GM18505 (cell line): Measurements from ENCODE around the gene PBRM1.
"Not testable (repeated sequence)": the region's sequence is repeated elsewhere in the genome, so short reads cannot be mapped to it uniquely, and the experiment has no call there.

Source experiments
- ATAC-seq: cut with Tn5 transposase; IDR thresholded peaks from one replicate; pipeline ENCODE4 v1.9.1; 2021; ENCODE audit not compliant: unreplicated experiment
- POLR2A ChIP-seq: IDR thresholded peaks from 4 replicates; pipeline ENCODE4 v1.6.1; 2011; ENCODE audit warnings: borderline replicate concordance; ENCODE audit not compliant: insufficient read depth, insufficient read length; ENCODE audit errors: extremely low read depth

The PBRM1 gene

DNA sequence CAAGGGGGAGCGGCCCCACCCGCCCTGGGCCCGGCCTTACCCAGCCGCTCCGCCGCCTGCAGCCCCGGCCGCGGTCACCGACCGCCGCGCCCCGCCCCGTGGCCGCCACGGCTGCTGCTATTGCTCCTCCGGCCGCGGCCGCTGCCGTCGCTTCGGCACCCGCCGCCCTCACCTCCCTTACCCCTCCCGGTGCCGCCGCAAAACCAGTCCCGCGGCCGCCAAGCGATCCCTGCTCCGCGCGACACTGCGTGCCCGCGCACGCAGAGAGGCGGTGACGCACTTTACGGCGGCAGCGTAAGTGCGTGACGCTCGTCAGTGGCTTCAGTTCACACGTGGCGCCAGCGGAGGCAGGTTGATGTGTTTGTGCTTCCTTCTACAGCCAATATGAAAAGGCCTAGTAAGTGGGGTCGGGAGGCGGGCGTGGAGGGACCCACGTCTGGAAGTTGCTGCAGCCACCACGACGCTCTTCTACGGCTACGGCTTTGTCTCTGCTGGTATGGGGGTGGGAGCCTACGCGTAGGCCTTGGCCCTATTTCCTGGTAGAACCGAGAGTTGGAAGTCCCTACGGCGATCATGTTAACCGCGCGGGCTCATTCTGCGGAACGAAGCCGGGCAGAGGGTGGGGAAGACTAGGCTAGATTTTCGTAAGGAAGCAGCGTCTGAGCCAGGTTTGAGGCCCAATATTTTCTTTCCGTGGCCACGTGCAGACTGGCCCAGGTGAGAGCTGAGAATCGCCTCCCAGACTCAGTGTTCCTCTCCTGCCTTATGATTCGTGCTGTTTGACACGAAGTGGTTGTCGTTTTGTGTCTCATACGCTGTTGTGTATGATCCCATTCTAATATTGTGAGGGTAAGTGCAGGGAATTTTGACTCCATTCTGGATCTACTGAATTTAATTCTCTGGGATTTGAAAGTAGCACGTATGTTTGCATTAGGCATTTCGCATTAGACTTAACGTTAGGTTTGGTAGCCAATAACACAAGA, at the start of gene PBRM1, which contains the start of gene GNL3:
PBRM1 (minus strand) TSS at position 205 of the 983 bp plus-strand sequence.
GNL3 (plus strand) TSS at position 324 of the 983 bp plus-strand sequence; CDS start at position 385, 61 bp downstream.
- TF ChIP-seq POLR2A: peak; percentile 91
- peak; percentile 84 for ATAC-seq

GRCh38 chr3:52733256-52733891, 47.7 kb upstream of the PBRM1 start:
- no peak for TF ChIP-seq POLR2A
- ATAC-seq: no peak

DNA sequence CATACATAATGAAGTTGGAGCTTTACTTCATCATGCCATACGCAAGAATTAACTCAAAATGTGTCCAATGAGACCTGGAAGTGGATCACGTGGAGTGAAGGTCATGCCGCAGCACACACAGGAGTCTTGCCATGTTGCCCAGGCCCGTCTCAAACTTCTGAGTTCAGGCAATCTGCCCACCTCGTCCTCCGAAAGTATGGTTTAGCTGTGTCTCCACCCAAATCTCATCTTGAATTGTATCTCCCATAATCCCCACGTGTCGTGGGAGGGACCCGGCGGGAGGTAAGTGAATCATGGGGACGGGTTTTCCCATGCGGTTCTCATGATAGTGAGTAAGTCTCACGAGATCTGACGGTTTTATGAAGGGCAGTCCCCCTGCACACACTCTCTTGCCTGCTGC, 45.9 kb upstream of the PBRM1 start:
- TF ChIP-seq POLR2A: no peak
- no peak for ATAC-seq

DNA sequence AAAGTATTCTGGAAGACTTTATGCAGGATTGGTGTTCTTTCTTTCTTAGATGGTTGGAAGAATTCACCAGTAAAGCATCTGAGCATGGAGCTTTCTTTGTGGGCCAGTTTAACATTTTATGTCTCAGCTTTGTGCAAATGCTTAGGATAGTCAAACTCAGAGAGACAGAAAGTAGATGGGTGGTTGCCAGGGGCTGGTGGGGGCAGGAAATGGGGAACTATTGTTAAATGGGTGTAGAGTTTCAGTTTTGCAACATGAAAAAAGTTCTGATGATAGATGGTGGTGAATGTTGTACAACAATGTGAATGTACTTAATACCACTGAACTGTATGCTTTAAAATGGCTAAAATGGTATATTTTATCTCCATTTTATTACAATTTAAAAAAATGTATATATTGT, 45.0 kb upstream of the PBRM1 start:
- no peak for TF ChIP-seq POLR2A

GRCh38 chr3:52728753-52729152, 43.0 kb upstream of the PBRM1 start:
- ATAC-seq: not testable (repeated sequence)

More for the DNA sequence above, 45.0 kb upstream of the PBRM1 start:
- no peak for ATAC-seq

DNA sequence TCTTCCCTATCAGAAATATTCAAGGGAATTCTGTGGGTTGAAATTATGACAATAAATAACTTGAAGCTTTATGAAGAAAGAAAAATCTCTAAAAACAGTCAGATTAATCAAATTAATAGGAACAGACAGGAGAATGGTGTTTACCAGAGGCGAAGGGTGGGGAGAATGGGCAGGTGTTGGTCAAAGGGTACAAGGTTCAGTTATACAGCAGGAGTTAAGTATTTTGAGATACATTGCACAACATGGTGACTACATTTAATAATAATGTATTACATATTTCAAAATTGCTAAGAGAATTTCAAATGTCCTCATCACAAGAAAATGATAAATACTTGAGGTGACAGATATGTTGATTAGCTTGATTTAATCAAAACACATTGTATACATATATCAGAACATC, 38.8 kb upstream of the PBRM1 start:
- no peak for ATAC-seq
- TF ChIP-seq POLR2A: no peak

GRCh38 chr3:52723935-52724334, 38.2 kb upstream of the PBRM1 start:
- no peak for ATAC-seq
- TF ChIP-seq POLR2A: no peak

DNA sequence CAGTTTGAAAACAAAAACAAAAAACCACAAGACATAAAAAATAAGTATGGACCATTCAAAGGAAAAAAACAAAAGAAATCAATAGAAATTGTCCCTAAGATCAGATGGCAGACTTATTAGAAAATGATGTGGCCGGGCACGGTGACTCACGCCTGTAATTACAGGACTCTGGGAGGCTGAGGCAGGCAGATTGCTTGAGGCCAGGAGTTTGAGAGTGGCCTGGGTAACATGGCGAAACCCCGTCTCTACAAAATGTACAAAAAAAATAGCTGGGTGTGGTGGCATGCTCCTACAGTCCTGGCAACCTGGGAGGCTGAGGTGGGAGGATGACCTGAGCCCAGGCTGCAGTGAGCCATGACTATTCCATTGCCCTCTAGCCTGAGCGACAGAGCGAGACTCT, 36.8 kb upstream of the PBRM1 start:
- no peak for TF ChIP-seq POLR2A

GRCh38 chr3:52721730-52722008, 36.0 kb upstream of the PBRM1 start:
- TF ChIP-seq POLR2A: no peak
- no peak for ATAC-seq

More for the DNA sequence above, 36.8 kb upstream of the PBRM1 start:
- ATAC-seq: no peak

GRCh38 chr3:52721002-52721729, 35.5 kb upstream of the PBRM1 start:
- ATAC-seq: peak; percentile 64
- no peak for TF ChIP-seq POLR2A

GRCh38 chr3:52719618-52720017, 33.9 kb upstream of the PBRM1 start:
- no peak for ATAC-seq
- no peak for TF ChIP-seq POLR2A

DNA sequence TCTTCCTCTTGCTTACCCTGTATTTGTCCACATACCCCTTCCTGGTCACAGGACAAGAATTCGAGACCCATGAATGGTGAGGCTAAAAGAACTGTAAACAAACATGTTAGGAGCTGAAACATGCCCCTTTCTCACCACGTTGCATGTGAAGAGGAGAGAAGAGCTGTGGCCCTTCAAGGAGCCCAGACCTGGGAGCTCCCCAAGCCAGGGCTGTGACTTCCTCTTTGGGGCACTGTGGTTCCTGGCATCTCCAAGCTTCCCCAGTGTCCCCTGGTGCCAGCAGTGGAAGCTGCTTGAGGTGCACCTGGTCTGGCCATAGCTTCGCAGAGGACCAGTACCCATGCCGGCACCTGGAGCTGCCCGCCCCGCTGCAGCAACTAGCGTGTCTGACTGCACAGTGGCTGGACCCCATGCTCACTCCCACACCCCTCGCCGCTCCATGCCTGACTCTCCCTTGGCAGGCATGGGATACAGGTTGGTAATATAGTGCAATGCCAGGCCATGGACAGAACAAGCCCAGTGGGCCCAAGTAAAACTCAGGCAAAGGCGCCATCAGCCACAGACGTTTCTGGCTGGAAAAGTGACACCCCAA, 30.1 kb upstream of the PBRM1 start:
- no peak for TF ChIP-seq POLR2A
- no peak for ATAC-seq
